ENCODE measurements around the gene ATP5F1D. TPM values are rescaled to one million over a fixed set of nuclear protein-coding genes. Genes with fewer than 3 reads are reported as not detected.

ATP5F1D gene
- polyA plus RNA-seq, 3 donors from 2014 or later: 145 to 310 (median 303) TPM

DNA sequence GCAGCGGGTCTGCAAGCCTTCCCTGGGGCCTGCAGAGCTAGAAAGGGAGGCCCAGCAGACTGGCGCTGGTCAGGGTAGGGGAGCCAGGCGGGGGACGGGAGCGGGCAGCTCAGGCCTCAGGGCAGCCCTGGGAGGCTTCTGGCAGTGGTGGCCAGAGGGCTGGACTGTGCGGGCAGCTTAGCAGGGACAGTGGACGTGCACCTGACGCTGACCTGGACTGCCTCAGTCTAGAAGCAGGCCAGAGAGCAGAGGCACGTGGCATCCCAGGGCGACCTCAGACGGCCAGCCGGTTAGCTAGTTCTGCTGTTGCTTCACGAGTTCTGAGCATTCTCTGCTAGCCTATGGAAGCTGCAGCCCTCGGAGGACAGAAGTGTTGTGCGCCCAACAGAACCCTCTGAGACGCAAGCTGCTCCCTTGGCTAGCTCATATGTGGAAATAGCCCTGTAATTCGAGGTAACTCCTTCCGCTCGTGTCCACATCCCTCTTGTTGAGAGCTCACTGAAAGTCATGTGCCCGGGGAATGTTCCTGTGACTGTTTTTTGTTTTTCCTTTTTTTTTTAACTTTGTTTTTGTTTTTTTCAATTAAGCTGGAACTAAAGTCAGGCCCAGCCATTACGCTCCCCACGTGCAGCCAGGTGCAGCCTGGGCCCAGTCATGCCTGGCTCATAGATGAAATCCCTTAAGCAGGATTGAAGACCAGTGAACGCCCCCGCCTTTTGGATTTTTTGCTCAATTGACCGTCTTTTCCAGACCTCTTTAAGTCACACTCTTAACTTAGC, 31.9 kb downstream of the ATP5F1D start:
- peaks cover 51 to 57% of the 10 kb centered on the region in 2 donors for H3K4me1 Mint-ChIP-seq

GRCh38 chr19:1274081-1274851, 32.7 kb downstream of the ATP5F1D start:
- no peaks in the 10 kb centered on the region for H3K9me3 Mint-ChIP-seq
- H3K27me3 Mint-ChIP-seq (ENCODE audit: low read depth in 3 of 3): peaks cover 21 to 42% (median 35%) of the 10 kb centered on the region in 3 donors
- no peak for DNase-seq
- H3K4me3 Mint-ChIP-seq: peak overlapping the region; percentile 53 to 78 (median 64)
- peaks cover 13 to 31% (median 14%) of the 10 kb centered on the region in 3 donors for H3K36me3 Mint-ChIP-seq
- peaks cover 47 to 51% of the 10 kb centered on the region in 2 donors for H3K4me1 Mint-ChIP-seq
- H3K27ac Mint-ChIP-seq: peak overlapping the region; percentile 66 to 92 (median 82)

More for the DNA sequence above, 31.9 kb downstream of the ATP5F1D start:
- H3K36me3 Mint-ChIP-seq: peaks cover 13 to 31% (median 14%) of the 10 kb centered on the region in 3 donors
- H3K27ac Mint-ChIP-seq: peak overlapping the region; percentile 66 to 92 (median 79)
- H3K27me3 Mint-ChIP-seq (ENCODE audit: low read depth in 3 of 3): peaks cover 25 to 46% (median 41%) of the 10 kb centered on the region in 3 donors
- H3K4me3 Mint-ChIP-seq: peak overlapping the region; percentile 56 to 78 (median 64)
- DNase-seq: no peak
- no peaks in the 10 kb centered on the region for H3K9me3 Mint-ChIP-seq

DNA sequence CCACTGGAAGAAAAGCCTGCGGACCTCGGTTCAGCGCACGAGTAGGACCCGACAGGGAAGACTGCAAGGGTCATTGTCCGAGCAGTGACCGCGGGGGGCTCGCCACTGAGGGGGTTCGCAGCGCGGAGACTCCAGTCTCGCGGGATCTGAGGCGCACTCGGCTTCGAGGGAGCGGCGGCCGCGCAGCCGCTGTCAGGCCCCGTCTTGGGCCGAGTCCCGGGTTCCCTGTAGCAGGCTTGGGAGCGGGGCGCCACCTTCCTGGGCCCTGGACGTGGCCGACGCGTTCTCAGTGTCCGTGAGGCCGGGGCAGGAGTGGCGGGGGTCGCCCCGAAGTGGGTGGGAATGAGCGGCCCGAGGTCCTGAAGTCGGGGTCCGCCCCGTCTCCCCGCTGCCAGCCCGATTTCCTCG, 33.3 kb downstream of the ATP5F1D start:
- Mint-ChIP-seq H3K27ac (peak overlapping the region in 3 of 6 donors; percentile 64 to 83 (median 78)), H3K9me3 (no peaks in the 10 kb centered on the region), H3K36me3 (peaks cover 13 to 35% (median 17%) of the 10 kb centered on the region in 3 donors), H3K4me3 (peak overlapping the region in 3 of 5 donors; percentile 18 to 65 (median 33)), H3K27me3 (ENCODE audit: low read depth in 3 of 3) (peaks cover 22 to 37% (median 33%) of the 10 kb centered on the region in 3 donors), H3K4me1 (peaks cover 48 to 54% of the 10 kb centered on the region in 2 donors)
- DNase-seq: no peak

DNA sequence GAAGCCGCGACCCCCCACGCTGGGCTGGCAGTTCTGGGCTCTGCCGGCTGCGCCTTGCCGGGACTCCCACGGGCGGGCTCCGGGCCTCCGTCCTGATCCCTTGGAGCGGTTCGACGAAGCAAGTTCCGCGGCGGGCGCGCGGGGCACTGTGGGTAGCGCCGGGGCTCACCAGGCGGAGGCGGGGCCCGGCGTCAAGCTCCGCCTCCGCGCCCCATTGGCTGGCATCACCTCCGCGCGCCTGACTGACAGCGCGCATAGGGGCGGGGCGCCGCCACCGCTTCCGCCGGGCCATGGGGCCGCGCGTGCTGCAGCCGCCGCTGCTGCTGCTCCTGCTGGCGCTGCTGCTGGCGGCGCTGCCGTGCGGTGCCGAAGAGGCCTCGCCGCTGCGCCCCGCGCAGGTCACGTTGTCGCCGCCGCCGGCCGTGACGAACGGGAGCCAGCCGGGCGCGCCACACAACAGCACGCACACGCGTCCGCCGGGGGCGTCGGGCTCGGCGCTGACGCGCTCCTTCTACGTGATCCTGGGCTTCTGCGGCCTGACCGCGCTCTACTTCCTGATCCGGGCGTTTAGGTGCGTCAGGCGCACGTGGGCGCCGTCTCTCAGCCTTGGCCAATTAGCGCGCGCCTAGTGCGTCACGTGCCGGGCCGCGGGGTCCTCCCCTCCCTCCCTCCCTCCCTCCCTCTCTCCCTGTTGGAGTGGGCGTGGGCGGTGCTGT, 33.9 kb downstream of the ATP5F1D start, which contains the start of gene FAM174C:
TSS of gene FAM174C (plus strand) at position 271 of the 716 bp plus-strand sequence. CDS start at position 291, 20 bp downstream.
- peaks cover 16 to 34% (median 27%) of the 10 kb centered on the region in 3 donors for H3K27me3 Mint-ChIP-seq (ENCODE audit: low read depth in 3 of 3)
- peaks cover 10 to 32% (median 14%) of the 10 kb centered on the region in 3 donors for H3K36me3 Mint-ChIP-seq
- H3K4me1 Mint-ChIP-seq: peaks cover 43 to 49% of the 10 kb centered on the region in 2 donors
- no peaks in the 10 kb centered on the region for H3K9me3 Mint-ChIP-seq
- DNase-seq: peak; percentile 95 to 97 (median 96)
- peak within 1 kb of the TSS; percentile 80 to 85 (median 83) for H3K4me3 Mint-ChIP-seq
- H3K27ac Mint-ChIP-seq: peak within 1 kb of the TSS; percentile 84 to 96 (median 94)

DNA sequence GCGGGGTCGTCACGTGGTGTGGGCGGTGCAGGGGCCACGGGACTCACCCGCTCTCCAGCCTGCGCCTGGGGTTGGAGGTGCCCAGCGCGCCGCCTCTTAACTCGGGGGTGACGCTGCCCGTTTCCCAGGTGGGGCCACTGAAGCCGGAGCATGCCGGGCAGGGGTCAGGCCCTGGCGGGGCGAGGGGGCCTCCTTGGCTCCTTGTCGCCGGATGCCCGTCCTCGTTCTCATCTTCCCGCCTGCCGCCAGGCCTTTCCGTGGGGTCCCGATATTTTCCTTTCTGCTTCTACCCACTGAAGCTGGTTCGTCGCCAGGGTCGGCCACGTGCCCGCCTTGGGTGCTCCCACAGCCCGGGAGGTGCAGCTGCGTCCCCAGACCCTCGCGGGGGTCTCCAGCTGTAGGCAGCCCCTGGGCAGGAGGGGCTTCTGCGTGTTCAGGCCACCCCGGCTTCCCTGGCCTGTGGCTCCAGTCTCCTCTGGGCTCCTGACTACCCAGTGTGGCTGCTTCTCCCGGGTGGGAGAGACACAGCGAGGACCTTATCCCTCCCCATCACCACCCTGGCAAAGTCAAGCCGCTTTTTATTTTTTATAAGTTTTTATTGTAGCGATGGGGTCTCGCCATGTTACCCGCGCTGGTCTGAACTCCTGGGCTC, 34.6 kb downstream of the ATP5F1D start:
- Mint-ChIP-seq H3K9me3 (no peaks in the 10 kb centered on the region), H3K4me1 (peaks cover 37 to 43% of the 10 kb centered on the region in 2 donors), H3K4me3 (peak overlapping the region; percentile 80 to 85 (median 83)), H3K36me3 (peaks cover 10 to 26% (median 14%) of the 10 kb centered on the region in 3 donors), H3K27me3 (ENCODE audit: low read depth in 3 of 3) (peaks cover 11 to 27% (median 22%) of the 10 kb centered on the region in 3 donors), H3K27ac (peak overlapping the region; percentile 84 to 96 (median 94))
- no peak for DNase-seq

DNA sequence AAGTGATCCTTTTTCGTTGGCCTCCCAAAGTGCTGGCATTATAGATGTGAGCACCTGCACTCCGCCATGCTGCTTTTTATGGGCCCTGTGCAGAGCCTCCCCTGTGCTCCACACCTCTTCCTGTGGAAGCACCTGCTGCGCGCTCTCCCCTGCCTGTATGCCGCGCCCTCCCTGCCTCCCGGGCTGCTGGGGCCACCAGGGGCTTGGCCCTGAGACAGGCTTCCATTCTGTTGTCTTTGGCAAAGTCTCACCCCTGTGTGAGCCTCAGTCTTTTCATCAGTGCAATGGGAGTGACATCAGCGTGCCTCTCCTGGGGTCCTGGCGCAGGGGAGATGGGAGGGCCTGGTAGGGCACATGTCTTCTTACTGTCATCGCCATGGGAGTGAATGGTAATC, 35.1 kb downstream of the ATP5F1D start:
- Mint-ChIP-seq H3K4me1 (peaks cover 32 to 37% of the 10 kb centered on the region in 2 donors), H3K9me3 (no peaks in the 10 kb centered on the region), H3K27ac (peak overlapping the region; percentile 77 to 90 (median 87)), H3K36me3 (peaks cover 10 to 21% (median 14%) of the 10 kb centered on the region in 3 donors), H3K27me3 (ENCODE audit: low read depth in 3 of 3) (peaks cover 6 to 22% (median 16%) of the 10 kb centered on the region in 3 donors), H3K4me3 (peak overlapping the region; percentile 76 to 85 (median 83))
- DNase-seq: no peak

DNA sequence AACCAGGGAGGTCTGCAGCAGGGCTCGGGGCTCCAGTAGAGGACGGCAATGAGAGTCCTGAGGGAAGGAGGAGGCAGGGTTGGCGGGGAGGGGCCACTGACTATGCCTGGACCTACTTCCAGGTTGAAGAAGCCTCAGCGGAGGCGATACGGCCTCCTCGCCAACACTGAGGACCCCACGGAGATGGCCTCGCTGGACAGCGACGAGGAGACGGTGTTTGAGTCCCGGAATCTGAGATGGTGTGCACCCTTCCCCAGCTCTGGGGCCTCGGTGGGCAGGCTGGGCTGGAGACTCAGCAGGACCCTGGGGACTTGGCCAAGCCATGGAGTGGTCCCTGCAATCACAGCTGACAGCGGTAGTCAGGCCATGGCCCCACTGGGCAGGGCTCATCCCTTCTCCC, 35.5 kb downstream of the ATP5F1D start:
- H3K27ac Mint-ChIP-seq: peak overlapping the region; percentile 77 to 90 (median 87)
- H3K4me1 Mint-ChIP-seq: peaks cover 28 to 33% of the 10 kb centered on the region in 2 donors

DNA sequence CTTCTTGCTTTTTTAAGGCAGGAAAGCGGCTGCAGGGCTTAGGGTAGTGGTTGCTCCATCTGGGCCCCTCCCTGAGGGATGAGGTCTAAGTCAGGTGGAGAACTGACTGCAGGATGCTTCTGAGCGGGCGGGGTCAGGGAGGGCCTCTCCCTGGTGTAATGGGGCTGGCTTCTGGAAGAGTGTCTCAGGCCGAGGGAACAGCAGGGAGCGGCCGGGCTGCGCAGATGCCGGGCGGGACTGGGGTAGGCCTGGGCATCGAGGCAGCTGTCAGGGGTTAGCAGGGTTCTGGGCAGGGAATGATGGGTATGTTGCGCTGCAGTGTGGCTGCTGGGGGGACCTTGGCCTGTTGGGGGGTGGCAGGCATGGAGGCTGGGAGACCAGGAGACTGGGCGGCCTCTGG, 36.5 kb downstream of the ATP5F1D start:
- Mint-ChIP-seq H3K27me3 (ENCODE audit: low read depth in 3 of 3) (peaks cover 3 to 13% (median 6%) of the 10 kb centered on the region in 3 donors), H3K9me3 (no peaks in the 10 kb centered on the region), H3K27ac (peak overlapping the region in 3 of 6 donors; percentile 24 to 53 (median 50)), H3K4me1 (peaks cover 19 to 23% of the 10 kb centered on the region in 2 donors), H3K4me3 (peak overlapping the region in 3 of 5 donors; percentile 18 to 40 (median 38)), H3K36me3 (peaks cover 5 to 13% (median 10%) of the 10 kb centered on the region in 3 donors)
- DNase-seq: no peak

More for the DNA sequence above, 35.5 kb downstream of the ATP5F1D start:
- Mint-ChIP-seq H3K4me3 (peak overlapping the region; percentile 76 to 85 (median 83)), H3K36me3 (peaks cover 10 to 17% (median 14%) of the 10 kb centered on the region in 3 donors), H3K27me3 (ENCODE audit: low read depth in 3 of 3) (peaks cover 6 to 22% (median 12%) of the 10 kb centered on the region in 3 donors), H3K9me3 (no peaks in the 10 kb centered on the region)
- DNase-seq: no peak

DNA sequence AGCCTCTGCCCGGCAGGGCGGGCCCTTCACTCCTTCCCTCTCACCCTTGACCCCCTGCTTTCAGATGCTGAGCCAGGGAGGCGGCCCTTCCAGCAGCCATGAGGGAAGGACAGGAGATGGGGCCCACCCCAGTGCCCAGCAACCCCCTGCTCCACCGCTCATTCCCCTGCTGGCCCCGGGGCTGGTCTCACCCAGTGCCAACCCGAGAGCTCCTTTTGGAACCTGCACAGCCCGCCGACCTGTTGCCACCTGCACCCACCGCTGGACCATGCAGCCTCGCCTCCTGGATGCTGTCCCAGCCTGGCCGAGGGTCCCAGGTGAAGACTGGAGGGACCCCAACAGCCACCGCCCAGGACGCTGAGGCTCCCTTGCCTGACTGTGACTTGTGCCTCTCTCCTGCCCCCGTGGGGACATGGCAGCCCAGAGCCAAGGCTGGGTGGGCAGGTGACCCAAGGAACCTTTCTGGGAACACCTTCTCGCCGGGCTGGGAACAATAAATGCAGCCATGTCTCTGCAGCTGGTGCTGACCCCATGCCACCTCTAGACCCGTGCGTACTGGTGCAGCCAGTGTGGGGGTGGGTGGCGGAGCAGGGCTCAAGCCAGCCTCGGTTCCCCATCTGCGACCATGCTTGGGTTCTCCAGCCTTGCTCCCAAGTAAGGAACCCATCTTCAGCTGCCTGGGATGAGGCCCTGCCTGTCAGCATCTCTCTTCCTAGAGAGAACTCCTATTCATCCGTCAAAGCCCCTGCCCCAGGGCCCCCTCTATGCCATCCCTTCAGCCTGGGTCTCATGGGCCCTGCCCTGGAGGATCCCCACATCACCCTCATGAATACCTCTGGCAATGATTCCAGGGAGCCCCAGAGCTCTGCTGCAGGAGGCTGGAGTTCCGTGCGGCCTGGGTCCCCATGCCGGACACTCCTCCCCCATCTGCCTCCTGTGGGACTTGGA, 37.4 kb downstream of the ATP5F1D start:
- Mint-ChIP-seq H3K27ac (no peak overlapping the region), H3K4me3 (no peak overlapping the region), H3K4me1 (peaks cover 12 to 14% of the 10 kb centered on the region in 2 donors), H3K9me3 (no peaks in the 10 kb centered on the region), H3K36me3 (peaks cover 0 to 6% (median 3%) of the 10 kb centered on the region in 3 donors), H3K27me3 (ENCODE audit: low read depth in 3 of 3) (peaks cover 0 to 7% (median 3%) of the 10 kb centered on the region in 3 donors)
- DNase-seq: no peak

DNA sequence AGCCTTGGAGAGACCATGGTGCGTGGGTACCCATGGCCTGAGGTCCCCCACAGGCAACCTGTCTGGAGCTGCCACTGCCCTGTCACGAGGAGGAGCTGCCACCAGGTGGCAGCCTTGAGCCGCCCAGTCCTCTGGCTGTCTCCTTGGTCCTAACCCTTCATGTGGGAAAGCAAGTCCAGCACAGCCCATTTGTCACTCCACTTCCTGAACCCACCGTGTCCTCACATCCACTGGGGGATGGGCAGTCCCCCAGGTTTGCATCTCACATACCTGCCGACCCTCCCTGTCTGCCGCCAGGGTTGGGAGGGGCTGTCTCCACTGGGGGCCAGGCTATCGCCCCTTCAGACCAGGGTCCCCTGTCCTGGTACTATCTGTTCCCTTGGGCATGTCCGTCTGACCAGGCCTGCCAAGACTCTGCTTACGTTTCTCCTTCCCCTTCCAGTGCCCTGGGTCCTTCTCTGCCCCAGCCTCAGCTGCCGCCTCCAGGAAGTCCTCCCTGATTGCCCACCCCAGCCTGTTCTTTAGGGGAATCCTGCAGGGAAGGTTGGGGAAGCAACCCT, 38.3 kb downstream of the ATP5F1D start:
- Mint-ChIP-seq H3K36me3 (peaks cover 0 to 5% (median 3%) of the 10 kb centered on the region in 3 donors), H3K27ac (peak overlapping the region in 5 of 6 donors; percentile 40 to 84 (median 52)), H3K27me3 (ENCODE audit: low read depth in 3 of 3) (peaks cover 3 to 9% (median 5%) of the 10 kb centered on the region in 3 donors), H3K4me3 (peak overlapping the region in 4 of 5 donors; percentile 33 to 64 (median 44)), H3K4me1 (peaks cover 12 to 14% of the 10 kb centered on the region in 2 donors), H3K9me3 (peaks cover 0 to 3% (median 0%) of the 10 kb centered on the region in 6 donors)
- peak; percentile 75 to 81 (median 77) for DNase-seq
